ENCODE results near the gene ADGRA3.

Gene ADGRA3

DNA sequence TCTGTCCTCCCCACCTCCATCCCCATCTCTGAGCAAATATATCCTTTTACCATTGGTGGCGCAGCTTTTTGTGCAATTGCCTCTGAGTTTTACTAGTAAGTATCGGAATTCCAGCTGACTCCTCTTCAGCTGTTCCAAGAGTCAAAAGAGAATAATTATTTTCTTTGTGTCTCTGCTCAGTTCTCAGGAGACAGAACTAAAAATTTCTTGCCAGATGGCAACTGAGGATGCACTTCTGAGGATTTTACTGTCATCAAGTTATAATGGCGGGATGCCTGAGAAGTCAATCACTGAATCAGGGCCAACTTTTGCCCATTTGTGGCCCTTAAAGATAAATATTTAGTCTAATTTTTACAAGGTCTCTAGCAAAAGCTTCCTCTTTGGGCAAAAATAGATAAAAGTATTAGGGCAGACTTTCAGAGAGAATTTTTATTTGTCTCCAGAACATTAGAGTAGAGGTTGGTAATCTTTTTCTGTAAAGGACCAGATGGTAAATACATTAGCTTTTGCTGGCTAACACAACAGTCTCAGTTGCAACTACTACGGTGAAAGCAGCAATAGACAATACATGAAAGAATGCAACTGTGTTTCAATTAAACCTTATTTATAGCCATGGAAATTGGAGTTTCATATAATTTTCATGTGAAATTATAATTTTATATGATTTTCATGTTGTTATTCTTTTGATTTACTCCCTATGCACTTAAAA lies 15.6 kb upstream of the ADGRA3 start (continued):
- no peak for TF ChIP-seq ZNF843 (tag by site-specific recombination; IDR thresholded peaks at IDR 0.05)
- TF ChIP-seq, protein P1, sequence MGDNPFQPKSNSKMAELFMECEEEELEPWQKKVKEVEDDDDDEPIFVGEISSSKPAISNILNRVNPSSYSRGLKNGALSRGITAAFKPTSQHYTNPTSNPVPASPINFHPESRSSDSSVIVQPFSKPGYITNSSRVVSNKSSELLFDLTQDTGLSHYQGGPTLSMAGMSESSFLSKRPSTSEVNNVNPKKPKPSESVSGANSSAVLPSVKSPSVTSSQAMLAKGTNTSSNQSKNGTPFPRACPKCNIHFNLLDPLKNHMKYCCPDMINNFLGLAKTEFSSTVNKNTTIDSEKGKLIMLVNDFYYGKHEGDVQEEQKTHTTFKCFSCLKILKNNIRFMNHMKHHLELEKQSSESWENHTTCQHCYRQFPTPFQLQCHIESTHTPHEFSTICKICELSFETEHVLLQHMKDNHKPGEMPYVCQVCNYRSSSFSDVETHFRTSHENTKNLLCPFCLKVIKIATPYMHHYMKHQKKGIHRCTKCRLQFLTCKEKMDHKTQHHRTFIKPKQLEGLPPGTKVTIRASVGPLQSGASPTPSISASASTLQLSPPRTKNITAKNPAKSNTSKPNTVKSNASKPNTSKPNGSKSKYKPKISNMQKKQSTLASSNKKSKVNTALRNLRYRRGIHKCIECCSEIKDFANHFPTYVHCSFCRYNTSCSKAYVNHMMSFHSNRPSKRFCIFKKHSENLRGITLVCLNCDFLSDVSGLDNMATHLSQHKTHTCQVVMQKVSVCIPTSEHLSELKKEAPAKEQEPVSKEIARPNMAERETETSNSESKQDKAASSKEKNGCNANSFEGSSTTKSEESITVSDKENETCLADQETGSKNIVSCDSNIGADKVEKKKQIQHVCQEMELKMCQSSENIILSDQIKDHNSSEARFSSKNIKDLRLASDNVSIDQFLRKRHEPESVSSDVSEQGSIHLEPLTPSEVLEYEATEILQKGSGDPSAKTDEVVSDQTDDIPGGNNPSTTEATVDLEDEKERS (tag by site-specific recombination; IDR thresholded peaks at IDR 0.05), result no peak
- no peak for TF ChIP-seq ZNF830 (tag by site-specific recombination; IDR thresholded peaks at IDR 0.05; ENCODE audit: low read depth)

DNA sequence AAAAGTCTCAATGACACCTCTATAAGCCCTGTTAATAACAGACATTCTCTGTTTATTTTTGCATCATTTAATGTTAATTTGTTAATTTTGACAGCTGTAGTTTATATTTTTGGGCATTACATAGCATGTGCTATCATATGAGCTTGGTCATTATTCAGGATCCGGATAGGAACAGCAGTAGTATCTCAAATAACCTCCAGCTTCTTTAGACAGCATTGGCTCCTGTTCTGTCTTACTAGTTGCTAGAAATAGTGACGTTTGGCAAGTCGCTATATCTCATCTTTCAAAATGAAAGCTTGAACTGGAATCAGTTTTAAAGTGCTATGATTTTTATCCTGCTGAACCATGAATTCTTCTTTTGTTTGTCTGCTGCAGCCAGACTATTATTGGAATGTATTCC lies 9.0 kb upstream of the ADGRA3 start:
- Histone ChIP-seq H3K4me3 (ENCODE audit: low read depth, low read length) (no peak overlapping the region), H3K36me3 (ENCODE audit: control insufficient read depth in 2 of 2, insufficient read depth in 1 of 2, low read length in 2 of 2) (no peaks in the 10 kb centered on the region), H3K4me1 (ENCODE audit: control insufficient read depth, insufficient read depth, low read length) (no peaks in the 10 kb centered on the region), H3K9me3 (ENCODE audit: control insufficient read depth, insufficient read depth, low read depth, low read length) (no peaks in the 10 kb centered on the region), H3K27ac (ENCODE audit: extremely low read depth, low read depth, low read length) (no peak overlapping the region)
- ChIA-PET POLR2A (no interaction called here), CTCF (no interaction called here)
- TF ChIP-seq, protein P2, sequence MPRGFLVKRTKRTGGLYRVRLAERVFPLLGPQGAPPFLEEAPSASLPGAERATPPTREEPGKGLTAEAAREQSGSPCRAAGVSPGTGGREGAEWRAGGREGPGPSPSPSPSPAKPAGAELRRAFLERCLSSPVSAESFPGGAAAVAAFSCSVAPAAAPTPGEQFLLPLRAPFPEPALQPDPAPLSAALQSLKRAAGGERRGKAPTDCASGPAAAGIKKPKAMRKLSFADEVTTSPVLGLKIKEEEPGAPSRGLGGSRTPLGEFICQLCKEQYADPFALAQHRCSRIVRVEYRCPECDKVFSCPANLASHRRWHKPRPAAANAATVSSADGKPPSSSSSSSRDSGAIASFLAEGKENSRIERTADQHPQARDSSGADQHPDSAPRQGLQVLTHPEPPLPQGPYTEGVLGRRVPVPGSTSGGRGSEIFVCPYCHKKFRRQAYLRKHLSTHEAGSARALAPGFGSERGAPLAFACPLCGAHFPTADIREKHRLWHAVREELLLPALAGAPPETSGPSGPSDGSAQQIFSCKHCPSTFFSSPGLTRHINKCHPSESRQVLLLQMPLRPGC (tag by site-specific recombination; IDR thresholded peaks at IDR 0.05), result no peak

DNA sequence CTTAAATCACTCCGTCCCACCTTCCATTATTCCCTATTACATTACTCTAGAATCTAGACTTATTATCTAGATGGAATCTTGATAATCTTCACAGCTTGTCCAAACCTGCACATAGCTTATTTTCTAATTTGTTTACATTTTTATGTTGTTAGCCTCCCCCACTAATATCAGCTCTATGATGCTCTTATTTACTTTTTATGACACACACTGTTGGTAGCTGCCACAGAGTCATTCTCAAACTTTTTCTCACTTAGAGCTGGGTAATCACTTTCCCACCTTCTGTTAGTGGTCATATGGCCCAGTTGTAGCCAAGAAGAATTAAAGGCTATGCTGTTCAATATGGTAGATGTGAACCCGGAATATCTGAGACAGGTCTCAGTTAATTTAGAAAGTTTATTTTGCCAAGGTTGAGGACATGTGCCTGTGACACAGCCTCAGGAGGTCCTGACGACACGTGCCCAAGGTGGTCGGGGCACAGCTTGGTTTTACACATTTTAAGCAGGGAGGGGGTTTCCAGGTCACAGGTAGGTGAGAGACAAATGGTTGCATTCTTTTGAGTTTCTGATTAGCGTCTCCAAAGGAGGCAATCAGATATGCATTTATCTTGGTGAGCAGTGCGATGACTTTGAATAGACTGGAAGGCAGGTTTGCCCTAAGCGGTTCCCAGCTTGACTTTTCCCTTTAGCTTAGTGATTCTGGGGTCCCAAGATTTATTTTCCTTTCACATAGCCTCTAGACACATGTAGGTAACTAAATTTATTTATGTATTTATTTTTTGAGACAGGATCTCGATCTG lies 7.0 kb upstream of the ADGRA3 start:
- no peaks in the 10 kb centered on the region for H3K9me3 ChIP-seq (ENCODE audit: control insufficient read depth, insufficient read depth, low read depth, low read length)
- ChIA-PET POLR2A (no interaction called here), CTCF (no interaction called here)
- no peak for TF ChIP-seq YY2 (tag by site-specific recombination; IDR thresholded peaks at IDR 0.05)
- no peak overlapping the region for H3K4me3 ChIP-seq (ENCODE audit: low read depth, low read length)
- no peak overlapping the region for H3K27ac ChIP-seq (ENCODE audit: extremely low read depth, low read depth, low read length)
- H3K36me3 ChIP-seq (ENCODE audit: control insufficient read depth in 2 of 2, insufficient read depth in 1 of 2, low read length in 2 of 2), result no peaks in the 10 kb centered on the region
- H3K4me1 ChIP-seq (ENCODE audit: control insufficient read depth, insufficient read depth, low read length), result no peaks in the 10 kb centered on the region

DNA sequence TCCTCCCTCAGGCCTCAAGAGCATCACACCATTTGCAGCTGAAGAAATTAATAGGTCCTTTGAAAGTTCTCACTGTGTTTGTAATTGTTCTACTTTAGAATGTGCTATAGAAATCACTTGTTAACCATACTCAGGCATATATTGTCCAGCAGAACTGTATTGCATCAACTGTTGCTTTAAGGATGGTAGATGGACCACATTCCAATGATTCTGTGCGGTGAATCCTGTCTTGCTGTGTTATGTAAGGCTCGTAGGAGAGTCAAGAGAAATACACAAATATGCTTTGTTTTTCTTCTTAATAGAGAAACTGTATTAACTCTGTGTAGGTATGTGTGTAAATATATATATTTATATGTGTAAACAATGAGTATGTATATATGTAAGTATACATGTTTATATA lies 6.3 kb upstream of the ADGRA3 start:
- ChIA-PET CTCF (no interaction called here), POLR2A (no interaction called here)

More for the DNA sequence above, 6.3 kb upstream of the ADGRA3 start:
- H3K4me1 ChIP-seq (ENCODE audit: control insufficient read depth, insufficient read depth, low read length), result no peaks in the 10 kb centered on the region
- H3K9me3 ChIP-seq (ENCODE audit: control insufficient read depth, insufficient read depth, low read depth, low read length), result no peaks in the 10 kb centered on the region
- no peaks in the 10 kb centered on the region for H3K36me3 ChIP-seq (ENCODE audit: control insufficient read depth in 2 of 2, insufficient read depth in 1 of 2, low read length in 2 of 2)
- TF ChIP-seq ZNF600 (tag by site-specific recombination; IDR thresholded peaks at IDR 0.05), result no peak
- no peak for TF ChIP-seq GLIS2 (tag by site-specific recombination; IDR thresholded peaks at IDR 0.05)
- TF ChIP-seq ZNF514 (tag by site-specific recombination; IDR thresholded peaks at IDR 0.05), result no peak
- no peak for TF ChIP-seq ZBTB17 (tag by site-specific recombination; IDR thresholded peaks at IDR 0.05)
- TF ChIP-seq, protein P3, sequence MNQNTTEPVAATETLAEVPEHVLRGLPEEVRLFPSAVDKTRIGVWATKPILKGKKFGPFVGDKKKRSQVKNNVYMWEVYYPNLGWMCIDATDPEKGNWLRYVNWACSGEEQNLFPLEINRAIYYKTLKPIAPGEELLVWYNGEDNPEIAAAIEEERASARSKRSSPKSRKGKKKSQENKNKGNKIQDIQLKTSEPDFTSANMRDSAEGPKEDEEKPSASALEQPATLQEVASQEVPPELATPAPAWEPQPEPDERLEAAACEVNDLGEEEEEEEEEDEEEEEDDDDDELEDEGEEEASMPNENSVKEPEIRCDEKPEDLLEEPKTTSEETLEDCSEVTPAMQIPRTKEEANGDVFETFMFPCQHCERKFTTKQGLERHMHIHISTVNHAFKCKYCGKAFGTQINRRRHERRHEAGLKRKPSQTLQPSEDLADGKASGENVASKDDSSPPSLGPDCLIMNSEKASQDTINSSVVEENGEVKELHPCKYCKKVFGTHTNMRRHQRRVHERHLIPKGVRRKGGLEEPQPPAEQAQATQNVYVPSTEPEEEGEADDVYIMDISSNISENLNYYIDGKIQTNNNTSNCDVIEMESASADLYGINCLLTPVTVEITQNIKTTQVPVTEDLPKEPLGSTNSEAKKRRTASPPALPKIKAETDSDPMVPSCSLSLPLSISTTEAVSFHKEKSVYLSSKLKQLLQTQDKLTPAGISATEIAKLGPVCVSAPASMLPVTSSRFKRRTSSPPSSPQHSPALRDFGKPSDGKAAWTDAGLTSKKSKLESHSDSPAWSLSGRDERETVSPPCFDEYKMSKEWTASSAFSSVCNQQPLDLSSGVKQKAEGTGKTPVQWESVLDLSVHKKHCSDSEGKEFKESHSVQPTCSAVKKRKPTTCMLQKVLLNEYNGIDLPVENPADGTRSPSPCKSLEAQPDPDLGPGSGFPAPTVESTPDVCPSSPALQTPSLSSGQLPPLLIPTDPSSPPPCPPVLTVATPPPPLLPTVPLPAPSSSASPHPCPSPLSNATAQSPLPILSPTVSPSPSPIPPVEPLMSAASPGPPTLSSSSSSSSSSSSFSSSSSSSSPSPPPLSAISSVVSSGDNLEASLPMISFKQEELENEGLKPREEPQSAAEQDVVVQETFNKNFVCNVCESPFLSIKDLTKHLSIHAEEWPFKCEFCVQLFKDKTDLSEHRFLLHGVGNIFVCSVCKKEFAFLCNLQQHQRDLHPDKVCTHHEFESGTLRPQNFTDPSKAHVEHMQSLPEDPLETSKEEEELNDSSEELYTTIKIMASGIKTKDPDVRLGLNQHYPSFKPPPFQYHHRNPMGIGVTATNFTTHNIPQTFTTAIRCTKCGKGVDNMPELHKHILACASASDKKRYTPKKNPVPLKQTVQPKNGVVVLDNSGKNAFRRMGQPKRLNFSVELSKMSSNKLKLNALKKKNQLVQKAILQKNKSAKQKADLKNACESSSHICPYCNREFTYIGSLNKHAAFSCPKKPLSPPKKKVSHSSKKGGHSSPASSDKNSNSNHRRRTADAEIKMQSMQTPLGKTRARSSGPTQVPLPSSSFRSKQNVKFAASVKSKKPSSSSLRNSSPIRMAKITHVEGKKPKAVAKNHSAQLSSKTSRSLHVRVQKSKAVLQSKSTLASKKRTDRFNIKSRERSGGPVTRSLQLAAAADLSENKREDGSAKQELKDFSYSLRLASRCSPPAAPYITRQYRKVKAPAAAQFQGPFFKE (tag by site-specific recombination; IDR thresholded peaks at IDR 0.05; ENCODE audit: borderline replicate concordance), result no peak
- no peak for TF ChIP-seq ZNF660 (tag by site-specific recombination; IDR thresholded peaks at IDR 0.05)
- TF ChIP-seq, protein P4, sequence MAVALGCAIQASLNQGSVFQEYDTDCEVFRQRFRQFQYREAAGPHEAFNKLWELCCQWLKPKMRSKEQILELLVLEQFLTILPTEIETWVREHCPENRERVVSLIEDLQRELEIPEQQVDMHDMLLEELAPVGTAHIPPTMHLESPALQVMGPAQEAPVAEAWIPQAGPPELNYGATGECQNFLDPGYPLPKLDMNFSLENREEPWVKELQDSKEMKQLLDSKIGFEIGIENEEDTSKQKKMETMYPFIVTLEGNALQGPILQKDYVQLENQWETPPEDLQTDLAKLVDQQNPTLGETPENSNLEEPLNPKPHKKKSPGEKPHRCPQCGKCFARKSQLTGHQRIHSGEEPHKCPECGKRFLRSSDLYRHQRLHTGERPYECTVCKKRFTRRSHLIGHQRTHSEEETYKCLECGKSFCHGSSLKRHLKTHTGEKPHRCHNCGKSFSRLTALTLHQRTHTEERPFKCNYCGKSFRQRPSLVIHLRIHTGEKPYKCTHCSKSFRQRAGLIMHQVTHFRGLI (tag by site-specific recombination; IDR thresholded peaks at IDR 0.05), result no peak
- H3K27ac ChIP-seq (ENCODE audit: extremely low read depth, low read depth, low read length), result no peak overlapping the region
- H3K4me3 ChIP-seq (ENCODE audit: low read depth, low read length), result no peak overlapping the region

Data from HEK293 (cell line).